ENCODE results near the gene NDFIP2.

The NDFIP2 gene

DNA sequence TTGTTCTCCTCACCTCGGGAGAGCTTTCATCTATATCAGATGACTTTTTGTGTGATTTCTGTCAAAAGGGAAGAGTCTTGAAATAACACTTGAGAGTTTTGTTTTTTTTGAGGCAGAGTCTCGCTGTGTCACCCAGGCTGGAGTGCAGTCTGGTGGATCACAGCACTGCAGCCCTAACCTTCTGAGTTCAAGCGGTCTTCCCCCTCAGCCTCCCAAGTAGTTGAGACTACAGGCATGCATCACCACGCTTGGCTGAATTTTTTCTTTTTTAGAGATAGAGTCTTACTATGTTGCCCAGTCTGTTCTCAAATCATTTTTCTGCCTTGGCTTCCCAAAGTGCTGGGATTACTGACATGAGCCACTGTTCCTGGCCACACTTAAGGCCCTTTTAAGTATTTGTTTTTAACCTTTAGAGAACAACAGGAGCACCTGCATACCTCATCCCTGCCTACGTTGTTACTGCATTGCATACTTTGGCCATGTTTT is 11.4 kb downstream of the NDFIP2 start:
- in situ Hi-C loops (cut with MboI; ENCODE audit: low sequenced_read_pairs): no loop called here

GRCh38 chr13:79492918-79493594 is 12.1 kb downstream of the NDFIP2 start:
- in situ Hi-C loops (cut with MboI; ENCODE audit: low sequenced_read_pairs): no loop called here

DNA sequence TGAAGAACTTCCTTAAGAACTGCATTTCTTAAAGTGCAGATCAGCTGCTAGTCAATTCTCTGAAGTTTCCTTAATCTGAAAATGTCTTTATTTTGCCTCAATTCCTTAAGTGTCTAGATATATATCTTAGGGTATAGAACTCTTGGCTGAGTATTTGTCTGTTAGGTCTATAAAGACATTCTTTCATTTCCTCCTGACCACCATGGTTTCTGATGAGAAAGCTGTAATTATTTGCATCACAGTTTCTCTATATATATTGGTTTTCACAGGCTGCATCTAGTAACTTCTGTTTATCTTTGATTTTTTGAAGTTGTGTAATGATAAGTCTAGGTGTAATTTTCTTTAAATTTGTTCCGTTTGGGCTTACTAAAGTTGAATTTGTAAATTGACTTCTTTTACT is 15.2 kb downstream of the NDFIP2 start:
- in situ Hi-C loops (cut with MboI; ENCODE audit: low sequenced_read_pairs): no loop called here

GRCh38 chr13:79497064-79497463 is 16.1 kb downstream of the NDFIP2 start:
- in situ Hi-C loops (cut with MboI; ENCODE audit: low sequenced_read_pairs): no loop called here

DNA sequence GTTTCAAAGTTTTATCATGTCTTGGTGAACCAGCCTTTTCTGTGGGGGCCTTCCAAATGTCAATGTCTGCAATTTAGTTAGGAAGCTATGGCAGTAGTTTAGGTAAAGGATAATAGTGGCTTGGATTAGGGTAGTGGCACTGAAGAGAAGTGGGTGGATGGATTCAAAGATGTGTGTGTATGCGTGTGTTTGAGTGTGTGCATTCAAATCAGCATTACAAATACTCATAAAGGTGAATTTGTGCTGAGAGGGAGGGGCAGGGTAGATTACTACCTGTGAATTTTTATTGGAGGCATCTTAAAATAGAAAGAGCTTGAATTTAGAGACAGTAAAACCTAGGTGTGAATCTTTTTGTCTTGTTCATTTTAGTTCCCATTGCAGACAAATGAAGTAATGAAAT is 16.9 kb downstream of the NDFIP2 start:
- in situ Hi-C loops (cut with MboI; ENCODE audit: low sequenced_read_pairs): no loop called here

- in situ Hi-C loops (cut with MboI; ENCODE audit: low sequenced_read_pairs): no loop called here
Measured at GRCh38 chr13:79500829-79501228, 19.9 kb downstream of the NDFIP2 start.

GRCh38 chr13:79501538-79502232 is 20.7 kb downstream of the NDFIP2 start:
- in situ Hi-C loops (cut with MboI; ENCODE audit: low sequenced_read_pairs): no loop called here

DNA sequence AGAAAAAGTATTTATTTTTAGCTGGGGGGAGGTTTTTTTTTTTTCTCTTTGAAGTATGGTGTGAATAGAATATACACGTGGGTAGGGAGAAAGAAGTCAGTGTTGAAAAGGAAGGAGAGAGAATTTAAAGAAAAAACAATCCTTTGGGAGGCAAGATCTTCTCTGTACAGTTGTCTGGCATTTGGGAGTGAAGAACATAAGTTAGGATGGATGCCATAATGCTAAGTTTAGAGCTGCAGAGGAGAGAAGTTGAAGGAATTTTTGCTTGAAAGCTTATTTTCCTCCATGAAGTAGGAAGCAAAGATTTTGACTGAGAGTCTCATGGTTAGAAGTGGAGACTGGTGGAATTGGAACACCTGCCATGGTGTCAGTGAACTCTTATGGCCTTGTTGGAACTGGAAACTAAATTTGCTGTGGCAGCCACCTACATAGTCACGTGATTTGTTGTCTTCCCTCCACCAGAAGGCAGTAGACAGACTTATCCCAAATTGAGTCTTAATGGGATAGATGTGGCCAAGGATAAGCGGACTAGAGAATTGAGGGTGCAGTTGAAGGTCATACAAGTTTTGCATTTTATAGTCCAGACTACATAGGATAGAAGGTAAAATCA is 22.0 kb downstream of the NDFIP2 start:
- in situ Hi-C loops (cut with MboI; ENCODE audit: low sequenced_read_pairs): no loop called here

DNA sequence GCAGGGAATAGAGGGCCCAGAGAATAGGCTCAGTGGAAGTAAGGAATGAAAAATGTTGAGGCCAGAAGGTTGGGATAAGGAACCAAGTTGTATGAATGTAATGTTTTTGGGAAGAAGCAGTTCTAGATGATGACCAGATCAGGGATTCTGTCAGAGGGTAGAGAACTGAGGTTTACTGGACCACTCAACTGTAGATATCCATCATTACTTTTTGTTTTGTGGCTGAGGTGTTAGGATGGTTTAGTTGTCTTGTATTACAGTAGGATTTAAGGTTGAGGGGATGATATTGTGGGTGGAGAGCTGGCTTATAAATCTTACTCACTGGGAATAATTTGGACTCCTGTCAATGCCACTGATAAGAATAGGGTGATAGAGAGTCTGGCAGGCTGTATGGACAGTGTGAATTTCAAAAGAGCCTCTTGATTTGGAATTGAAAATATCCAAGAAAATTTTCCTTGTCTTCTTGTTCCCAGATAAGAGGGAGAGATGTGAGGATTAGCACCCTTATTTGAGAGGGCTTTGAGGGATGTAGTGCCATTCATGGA is 22.6 kb downstream of the NDFIP2 start:
- in situ Hi-C loops (cut with MboI; ENCODE audit: low sequenced_read_pairs): no loop called here

DNA sequence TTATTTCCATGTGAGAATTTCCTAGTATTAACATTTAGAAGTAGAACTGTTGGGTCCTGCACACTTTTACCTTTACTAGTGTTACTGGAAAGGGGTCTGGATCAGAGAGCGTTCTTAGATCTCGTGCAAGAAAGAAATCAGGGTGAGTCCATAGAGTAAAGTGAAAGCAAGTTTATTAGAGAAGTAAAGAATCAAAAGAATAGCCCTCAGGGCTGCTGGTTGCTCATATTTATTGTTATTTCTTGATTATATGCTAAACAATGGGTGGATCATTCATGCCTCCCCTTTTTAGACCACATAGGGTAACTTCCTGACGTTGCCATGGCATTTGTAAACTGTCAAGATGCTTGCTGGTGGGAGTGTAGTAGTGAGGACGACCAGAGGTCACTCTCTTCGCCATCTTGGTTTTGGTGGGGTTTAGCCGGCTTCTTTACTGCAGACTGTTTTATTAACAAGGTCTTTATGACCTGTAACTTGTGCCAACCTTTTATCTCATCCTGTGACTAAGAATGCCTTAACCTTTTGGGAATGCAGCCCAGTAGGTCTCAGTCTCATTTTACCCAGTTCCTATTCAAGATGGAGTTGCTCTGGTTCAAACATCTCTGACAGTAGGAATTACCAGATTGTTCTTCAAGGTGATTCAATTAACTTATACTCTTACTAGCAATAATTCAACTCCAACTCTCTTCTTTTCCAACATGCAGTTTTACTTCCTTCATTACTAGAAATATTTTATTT is 27.4 kb downstream of the NDFIP2 start:
- in situ Hi-C loops (cut with MboI; ENCODE audit: low sequenced_read_pairs): no loop called here

- in situ Hi-C loops (cut with MboI; ENCODE audit: low sequenced_read_pairs): no loop called here
Measured at GRCh38 chr13:79511611-79512010, 30.7 kb downstream of the NDFIP2 start.

- in situ Hi-C loops (cut with MboI; ENCODE audit: low sequenced_read_pairs): no loop called here
Measured at GRCh38 chr13:79512950-79513349, 32.0 kb downstream of the NDFIP2 start.

- in situ Hi-C loops (cut with MboI; ENCODE audit: low sequenced_read_pairs): no loop called here
Measured at GRCh38 chr13:79516595-79516994, 35.6 kb downstream of the NDFIP2 start.

GRCh38 chr13:79519255-79519654 is 38.3 kb downstream of the NDFIP2 start:
- in situ Hi-C loops (cut with MboI; ENCODE audit: low sequenced_read_pairs): no loop called here

DNA sequence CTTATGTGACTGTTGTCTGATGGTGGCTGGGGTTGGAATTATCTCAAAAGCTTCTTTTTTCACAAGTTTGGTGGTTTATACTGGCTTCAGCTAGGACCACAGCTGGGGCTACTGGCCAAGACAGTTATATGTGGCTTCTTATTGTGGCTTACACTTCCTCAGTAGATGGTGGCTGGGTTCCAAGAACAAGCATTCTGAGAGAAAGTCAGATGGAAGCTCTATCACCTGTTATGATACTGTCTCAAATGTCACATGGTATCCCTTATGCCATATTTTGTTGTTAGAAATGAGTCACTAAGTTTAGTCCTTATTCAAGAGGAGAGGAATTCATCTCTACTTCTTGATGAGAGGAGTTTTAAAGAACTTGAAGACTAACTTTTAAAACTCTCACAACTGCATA is 41.6 kb downstream of the NDFIP2 start:
- in situ Hi-C loops (cut with MboI; ENCODE audit: low sequenced_read_pairs): no loop called here

- in situ Hi-C loops (cut with MboI; ENCODE audit: low sequenced_read_pairs): no loop called here
Measured at GRCh38 chr13:79525064-79525857, 44.3 kb downstream of the NDFIP2 start.

- in situ Hi-C loops (cut with MboI; ENCODE audit: low sequenced_read_pairs): no loop called here
Measured at GRCh38 chr13:79527698-79528097, 46.7 kb downstream of the NDFIP2 start.

DNA sequence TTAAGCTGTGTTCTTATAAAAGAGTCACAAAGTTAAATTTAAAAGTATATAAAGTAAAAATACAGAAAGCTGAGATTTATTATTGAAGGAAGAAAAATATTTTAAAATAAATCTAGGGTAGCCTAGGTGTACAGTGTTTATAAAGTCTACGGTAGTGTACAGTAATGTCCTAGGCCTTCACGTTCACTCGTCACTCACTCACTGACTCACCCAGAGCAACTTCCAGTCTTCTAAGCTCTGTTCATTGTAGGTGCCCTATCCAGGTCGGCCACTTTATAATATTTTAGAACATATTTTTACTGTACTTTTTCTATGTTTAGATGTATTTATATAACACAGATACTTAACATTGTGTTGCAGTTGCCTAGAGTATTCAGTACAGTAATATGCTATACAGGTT is 47.4 kb downstream of the NDFIP2 start:
- in situ Hi-C loops (cut with MboI; ENCODE audit: low sequenced_read_pairs): no loop called here

DNA sequence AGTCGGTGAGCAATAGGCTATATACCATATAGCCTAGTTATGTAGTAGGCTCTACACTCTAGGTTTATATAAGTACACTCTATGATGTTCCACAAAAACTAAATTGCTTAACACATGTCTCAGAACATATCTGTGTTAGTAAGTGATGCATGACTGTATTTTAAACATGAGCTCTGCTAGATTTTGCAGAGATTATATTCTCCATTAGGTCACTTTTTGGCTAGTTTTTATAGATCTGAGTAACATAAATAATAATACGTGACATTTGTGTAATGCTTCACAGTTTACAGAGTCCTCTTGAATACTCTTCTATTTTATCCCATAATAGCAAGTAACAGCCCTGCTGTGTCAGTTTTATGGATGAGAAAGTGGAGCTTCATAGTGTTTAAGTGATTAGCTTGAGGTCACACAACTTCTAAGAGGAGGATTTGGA is 47.8 kb downstream of the NDFIP2 start:
- in situ Hi-C loops (cut with MboI; ENCODE audit: low sequenced_read_pairs): no loop called here

- in situ Hi-C loops (cut with MboI; ENCODE audit: low sequenced_read_pairs): no loop called here
Measured at GRCh38 chr13:79529817-79530216, 48.9 kb downstream of the NDFIP2 start.

Data from HL-60/S4 treated with phorbol 12-myristate 13-acetate at 8.2 ng/mL for 4 days and 3 days (cell line).